ENCODE results near the gene BUB1B. TPM values are rescaled to one million over a fixed set of nuclear protein-coding genes. Genes with fewer than 3 reads are reported as not detected.
"Not testable (repeated sequence)": the region's sequence is repeated elsewhere in the genome, so short reads cannot be mapped to it uniquely, and the experiment has no call there.

Gene BUB1B
- total RNA-seq, 1 donor from 2014 or later = 76.1 TPM

- Mint-ChIP-seq H3K4me3 (no peak overlapping the region), H3K36me3 (ENCODE audit: low read depth) (no peaks in the 10 kb centered on the region), H3K27me3 (ENCODE audit: insufficient read depth) (peaks cover 14% of the 10 kb centered on the region), H3K27ac (no peak overlapping the region), H3K9me3 (no peaks in the 10 kb centered on the region), H3K4me1 (ENCODE audit: low read depth) (no peaks in the 10 kb centered on the region)
- intact Hi-C loops (cut with micrococcal nuclease) = no loop called here
- DNase-seq (ENCODE audit: low spot score) = no peak
Measured at GRCh38 chr15:40150163-40150925, 10.5 kb upstream of the BUB1B start.

GRCh38 chr15:40151499-40151898, 9.4 kb upstream of the BUB1B start:
- Mint-ChIP-seq H3K27me3 (ENCODE audit: insufficient read depth) (peaks cover 16% of the 10 kb centered on the region), H3K4me1 (ENCODE audit: low read depth) (no peaks in the 10 kb centered on the region), H3K9me3 (no peaks in the 10 kb centered on the region), H3K36me3 (ENCODE audit: low read depth) (no peaks in the 10 kb centered on the region), H3K27ac (no peak overlapping the region), H3K4me3 (no peak overlapping the region)
- no peak for DNase-seq (ENCODE audit: low spot score)
- intact Hi-C loops (cut with micrococcal nuclease) = no loop called here

DNA sequence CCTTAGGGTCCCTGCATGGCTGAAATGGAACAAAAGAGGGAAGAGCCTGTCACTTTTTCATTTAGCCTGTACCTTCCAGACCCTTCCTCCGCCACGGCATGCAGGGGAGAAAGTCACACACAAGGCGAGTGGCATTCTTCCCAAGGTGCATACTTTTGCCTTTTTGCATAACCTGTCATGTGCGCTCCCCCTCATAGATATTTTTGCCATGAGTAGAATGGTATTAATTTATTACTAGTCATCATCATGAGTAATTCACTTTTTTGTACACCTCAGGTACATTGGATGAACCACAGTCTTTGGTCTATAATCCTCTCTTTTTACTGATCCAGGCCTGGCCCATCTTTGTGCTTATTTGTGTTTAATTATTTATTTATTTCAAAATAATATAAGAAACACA, 8.9 kb upstream of the BUB1B start:
- Mint-ChIP-seq H3K27ac (no peak overlapping the region), H3K9me3 (no peaks in the 10 kb centered on the region), H3K27me3 (ENCODE audit: insufficient read depth) (peaks cover 16% of the 10 kb centered on the region), H3K4me3 (no peak overlapping the region), H3K36me3 (ENCODE audit: low read depth) (no peaks in the 10 kb centered on the region), H3K4me1 (ENCODE audit: low read depth) (no peaks in the 10 kb centered on the region)
- intact Hi-C loops (cut with micrococcal nuclease) = no loop called here
- DNase-seq (ENCODE audit: low spot score) = no peak

GRCh38 chr15:40154821-40155220, 6.0 kb upstream of the BUB1B start:
- DNase-seq (ENCODE audit: low spot score); H3K9me3 Mint-ChIP-seq; H3K36me3 Mint-ChIP-seq (ENCODE audit: low read depth); intact Hi-C loops (cut with micrococcal nuclease); H3K4me1 Mint-ChIP-seq (ENCODE audit: low read depth); H3K4me3 Mint-ChIP-seq; H3K27ac Mint-ChIP-seq: not testable (repeated sequence)
- peaks cover 13% of the 10 kb centered on the region for H3K27me3 Mint-ChIP-seq (ENCODE audit: insufficient read depth)

DNA sequence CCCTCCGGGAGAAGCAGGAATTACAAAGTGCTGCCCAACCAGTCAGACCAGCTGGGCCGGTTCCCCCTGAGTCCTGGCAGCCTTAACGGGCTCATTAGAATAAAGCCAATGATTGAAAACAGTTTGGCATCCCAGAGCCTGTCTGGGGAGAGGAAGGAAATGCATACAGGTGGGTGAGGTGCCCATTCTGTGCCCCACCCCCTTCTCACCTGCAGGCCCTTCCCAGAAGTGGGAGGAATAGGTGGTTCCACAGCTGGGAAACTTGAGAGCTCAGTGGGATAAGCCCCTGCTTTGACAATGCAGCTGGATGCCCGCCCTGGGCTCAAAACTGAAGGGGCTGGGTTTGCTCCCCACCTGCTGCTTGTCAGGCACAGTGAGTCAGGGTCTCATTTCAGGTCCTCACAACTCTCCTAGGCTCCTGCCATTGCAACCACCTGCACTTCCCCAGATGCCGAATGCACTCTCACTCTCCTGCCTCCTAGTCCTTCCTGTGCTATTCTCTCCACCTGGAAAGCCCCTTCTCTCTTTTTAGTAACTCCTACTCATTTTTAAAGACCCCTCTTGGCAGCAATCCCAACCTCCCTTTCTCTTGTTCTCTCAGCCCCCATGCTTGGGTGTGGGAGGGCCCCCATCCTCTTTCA, 5.5 kb upstream of the BUB1B start:
- no peaks in the 10 kb centered on the region for H3K36me3 Mint-ChIP-seq (ENCODE audit: low read depth)
- H3K4me1 Mint-ChIP-seq (ENCODE audit: low read depth) = no peaks in the 10 kb centered on the region
- intact Hi-C loops (cut with micrococcal nuclease) = no loop called here
- H3K27ac Mint-ChIP-seq = no peak overlapping the region
- peaks cover 10% of the 10 kb centered on the region for H3K27me3 Mint-ChIP-seq (ENCODE audit: insufficient read depth)
- H3K9me3 Mint-ChIP-seq = no peaks in the 10 kb centered on the region
- no peak overlapping the region for H3K4me3 Mint-ChIP-seq
- no peak for DNase-seq (ENCODE audit: low spot score)

DNA sequence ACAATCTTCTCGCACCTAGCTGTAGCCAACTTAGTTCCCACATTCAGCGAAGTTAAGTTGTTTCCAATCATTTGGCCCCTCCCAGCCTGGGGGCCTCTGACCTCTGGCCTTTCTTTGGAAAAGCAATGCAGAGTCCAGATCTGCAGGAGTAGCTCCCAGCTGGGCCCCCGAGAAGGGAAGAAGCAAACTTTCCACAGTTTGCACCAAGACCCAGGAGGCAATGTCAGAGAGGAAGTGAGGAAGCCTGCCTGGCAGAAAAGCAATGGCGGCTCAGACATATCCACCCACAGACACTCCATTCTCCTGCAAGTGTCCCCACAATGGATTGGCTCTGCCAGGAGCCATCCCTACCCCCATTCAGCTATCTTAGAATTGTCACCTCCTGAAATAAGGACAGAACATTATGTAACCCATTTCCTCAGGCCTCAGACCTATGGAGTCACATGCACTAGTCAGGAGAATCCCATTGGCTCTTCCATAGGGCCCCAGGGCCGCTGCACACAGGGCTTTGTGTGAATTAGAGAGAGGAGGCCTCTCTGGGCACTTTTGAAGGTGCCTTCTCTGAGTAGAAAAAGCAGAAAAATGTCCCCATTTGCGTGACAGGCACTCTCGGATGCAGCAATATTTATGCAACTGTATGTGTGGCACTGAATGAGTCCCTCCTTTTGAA, 3.0 kb upstream of the BUB1B start:
- H3K36me3 Mint-ChIP-seq (ENCODE audit: low read depth) = no peaks in the 10 kb centered on the region
- intact Hi-C loops (cut with micrococcal nuclease) = no loop called here
- H3K4me3 Mint-ChIP-seq = no peak overlapping the region
- peaks cover 2% of the 10 kb centered on the region for H3K27me3 Mint-ChIP-seq (ENCODE audit: insufficient read depth)
- H3K9me3 Mint-ChIP-seq = no peaks in the 10 kb centered on the region
- no peak for DNase-seq (ENCODE audit: low spot score)
- no peak overlapping the region for H3K27ac Mint-ChIP-seq
- no peaks in the 10 kb centered on the region for H3K4me1 Mint-ChIP-seq (ENCODE audit: low read depth)

GRCh38 chr15:40160021-40160420, 848 bp upstream of the BUB1B start:
- intact Hi-C loops (cut with micrococcal nuclease) = loop anchor here (1.0 to 5.0 kb wide), 9 partner anchors 37 to 281 kb away; partner anchors contain the start of genes BAHD1, EIF2AK4, INAFM2 and KNSTRN
- no peak for DNase-seq (ENCODE audit: low spot score)
- Mint-ChIP-seq H3K4me3 (no peak overlapping the region), H3K4me1 (ENCODE audit: low read depth) (peaks cover 10% of the 10 kb centered on the region), H3K27me3 (ENCODE audit: insufficient read depth) (peaks cover 2% of the 10 kb centered on the region), H3K36me3 (ENCODE audit: low read depth) (peaks cover 5% of the 10 kb centered on the region), H3K9me3 (no peaks in the 10 kb centered on the region), H3K27ac (no peak overlapping the region)

DNA sequence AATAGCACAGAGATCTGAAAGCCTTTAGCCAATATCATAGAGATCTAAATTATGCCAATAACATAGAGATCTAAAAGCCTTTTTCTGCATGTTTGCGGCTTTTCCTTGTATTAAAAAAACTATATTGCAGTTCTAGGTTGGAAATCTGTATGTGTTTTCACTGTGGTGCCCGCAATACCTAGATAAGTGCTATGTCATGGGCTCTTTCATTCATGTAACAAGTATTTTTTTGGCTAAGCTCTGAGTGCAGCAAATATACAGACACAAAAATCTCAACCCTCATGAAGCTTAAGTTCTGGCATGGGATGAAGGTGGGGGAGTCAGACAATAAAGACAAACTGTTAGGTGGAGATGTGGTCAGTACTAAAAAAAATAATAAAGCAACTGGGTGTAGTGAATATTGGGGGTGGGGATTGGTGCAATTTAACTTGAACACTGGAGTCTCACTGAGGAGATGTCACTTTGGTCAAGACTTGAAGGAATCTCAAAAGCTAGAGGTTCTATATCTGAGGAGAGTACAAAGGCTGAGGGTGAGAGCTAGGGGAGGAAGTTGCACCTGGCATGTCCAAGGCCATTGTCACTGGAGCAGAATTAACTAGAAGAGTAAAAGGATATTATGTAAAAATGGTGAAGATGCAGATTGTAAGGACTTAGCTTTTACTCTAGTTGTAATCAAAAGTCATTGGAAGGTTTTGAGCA, 973 bp downstream of the BUB1B start:
- Mint-ChIP-seq H3K27me3 (ENCODE audit: insufficient read depth) (no peaks in the 10 kb centered on the region), H3K9me3 (no peaks in the 10 kb centered on the region), H3K27ac (no peak overlapping the region), H3K4me3 (no peak overlapping the region), H3K4me1 (ENCODE audit: low read depth) (peaks cover 14% of the 10 kb centered on the region), H3K36me3 (ENCODE audit: low read depth) (peaks cover 12% of the 10 kb centered on the region)
- no peak for DNase-seq (ENCODE audit: low spot score)
- intact Hi-C loops (cut with micrococcal nuclease) = loop anchor here (2.0 to 5.0 kb wide), 6 partner anchors 35 to 379 kb away; partner anchors contain the start of genes BAHD1, EIF2AK4, FSIP1 and KNSTRN

- Mint-ChIP-seq H3K27ac (no peak overlapping the region), H3K9me3 (no peaks in the 10 kb centered on the region), H3K36me3 (ENCODE audit: low read depth) (peaks cover 14% of the 10 kb centered on the region), H3K4me1 (ENCODE audit: low read depth) (peaks cover 16% of the 10 kb centered on the region), H3K4me3 (no peak overlapping the region), H3K27me3 (ENCODE audit: insufficient read depth) (no peaks in the 10 kb centered on the region)
- DNase-seq (ENCODE audit: low spot score) = no peak
- intact Hi-C loops (cut with micrococcal nuclease) = loop anchor here (2.0 to 5.0 kb wide), 3 partner anchors 35 to 380 kb away; partner anchors contain the start of genes EIF2AK4 and FSIP1
Measured at GRCh38 chr15:40162552-40162951, 1.7 kb downstream of the BUB1B start.

- Mint-ChIP-seq H3K27ac (peak overlapping the region; percentile 88), H3K4me3 (peak overlapping the region; percentile 73), H3K9me3 (no peaks in the 10 kb centered on the region), H3K36me3 (ENCODE audit: low read depth) (peaks cover 24% of the 10 kb centered on the region), H3K27me3 (ENCODE audit: insufficient read depth) (no peaks in the 10 kb centered on the region), H3K4me1 (ENCODE audit: low read depth) (peaks cover 16% of the 10 kb centered on the region)
- intact Hi-C loops (cut with micrococcal nuclease) = loop anchor here (2.0 to 5.0 kb wide), 3 partner anchors 33 to 381 kb away; partner anchors contain the start of genes EIF2AK4 and FSIP1
- DNase-seq (ENCODE audit: low spot score) = no peak
Measured at GRCh38 chr15:40163657-40164416, 3.0 kb downstream of the BUB1B start.

GRCh38 chr15:40167374-40167773, 6.5 kb downstream of the BUB1B start:
- H3K27me3 Mint-ChIP-seq (ENCODE audit: insufficient read depth); intact Hi-C loops (cut with micrococcal nuclease); H3K9me3 Mint-ChIP-seq; H3K27ac Mint-ChIP-seq; DNase-seq (ENCODE audit: low spot score); H3K4me3 Mint-ChIP-seq: not testable (repeated sequence)
- Mint-ChIP-seq H3K36me3 (ENCODE audit: low read depth) (peaks cover 43% of the 10 kb centered on the region), H3K4me1 (ENCODE audit: low read depth) (peaks cover 16% of the 10 kb centered on the region)

- peaks cover 39% of the 10 kb centered on the region for H3K36me3 Mint-ChIP-seq (ENCODE audit: low read depth)
- peaks cover 26% of the 10 kb centered on the region for H3K4me1 Mint-ChIP-seq (ENCODE audit: low read depth)
- no peaks in the 10 kb centered on the region for H3K27me3 Mint-ChIP-seq (ENCODE audit: insufficient read depth)
- intact Hi-C loops (cut with micrococcal nuclease) = no loop called here
- no peak for DNase-seq (ENCODE audit: low spot score)
- no peak overlapping the region for H3K4me3 Mint-ChIP-seq
- H3K9me3 Mint-ChIP-seq = no peaks in the 10 kb centered on the region
- H3K27ac Mint-ChIP-seq = no peak overlapping the region
Measured at GRCh38 chr15:40175160-40175559, 14.3 kb downstream of the BUB1B start.
